ENCODE data around the gene ESYT1.

The ESYT1 gene

GRCh38 chr12:56160193-56160763 lies 32.2 kb downstream of the ESYT1 start:
- peak overlapping the region; percentile 78 for H3K4me3 ChIP-seq (ENCODE audit: low read depth, low read length)
- no peak for TF ChIP-seq CTCF (IDR thresholded peaks at IDR 0.05; ENCODE audit: borderline replicate concordance, insufficient read depth, low read depth, low read length)

GRCh38 chr12:56160894-56161689 lies 33.0 kb downstream of the ESYT1 start:
- no peak for TF ChIP-seq CTCF (IDR thresholded peaks at IDR 0.05; ENCODE audit: borderline replicate concordance, insufficient read depth, low read depth, low read length)
- H3K4me3 ChIP-seq (ENCODE audit: low read depth, low read length) = peak overlapping the region; percentile 78

- H3K4me3 ChIP-seq (ENCODE audit: low read depth, low read length) = no peak overlapping the region
- no peak for TF ChIP-seq CTCF (IDR thresholded peaks at IDR 0.05; ENCODE audit: borderline replicate concordance, insufficient read depth, low read depth, low read length)
Measured at GRCh38 chr12:56161690-56162351, 33.8 kb downstream of the ESYT1 start.

- no peak overlapping the region for H3K4me3 ChIP-seq (ENCODE audit: low read depth, low read length)
- TF ChIP-seq CTCF (IDR thresholded peaks at IDR 0.05; ENCODE audit: borderline replicate concordance, insufficient read depth, low read depth, low read length) = no peak
Measured at GRCh38 chr12:56162468-56163290, 34.6 kb downstream of the ESYT1 start.

GRCh38 chr12:56163533-56164344 lies 35.7 kb downstream of the ESYT1 start:
- H3K4me3 ChIP-seq (ENCODE audit: low read depth, low read length) = no peak overlapping the region
- no peak for TF ChIP-seq CTCF (IDR thresholded peaks at IDR 0.05; ENCODE audit: borderline replicate concordance, insufficient read depth, low read depth, low read length)

- H3K4me3 ChIP-seq (ENCODE audit: low read depth, low read length) = no peak overlapping the region
- TF ChIP-seq CTCF (IDR thresholded peaks at IDR 0.05; ENCODE audit: borderline replicate concordance, insufficient read depth, low read depth, low read length) = no peak
Measured at GRCh38 chr12:56164345-56164729, 36.3 kb downstream of the ESYT1 start.
